Smooth muscle cell of the brain vasculature (primary cell): Measurements from ENCODE around the gene CACNA2D3.
"Not testable (repeated sequence)": the region's sequence is repeated elsewhere in the genome, so short reads cannot be mapped to it uniquely, and the experiment has no call there.

ENCODE experiments used
- DNase-seq: peaks from one replicate; pipeline ENCODE4 v3.0.0-alpha.2; 2012; ENCODE audit warnings: low read depth, low spot score

Gene CACNA2D3

DNA sequence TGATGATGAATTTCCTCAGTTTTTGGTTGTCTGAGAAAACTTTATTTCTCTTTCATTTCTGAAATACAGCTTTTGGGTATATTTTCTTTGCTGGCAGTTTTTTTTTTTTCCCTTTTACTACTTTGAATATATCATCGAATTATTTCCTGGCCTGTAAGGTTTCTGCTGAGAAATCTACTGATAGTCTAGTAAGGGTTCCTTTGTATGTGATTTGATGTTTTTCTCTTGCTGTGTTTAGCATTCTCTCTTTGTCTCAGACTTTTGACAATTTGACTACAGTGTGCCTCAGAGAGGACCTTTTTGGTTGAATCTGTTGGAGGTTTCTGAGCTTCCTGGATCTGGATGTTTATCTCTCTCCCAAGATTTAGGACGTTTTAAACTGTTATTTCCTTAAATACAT is 336.0 kb downstream of the CACNA2D3 start:
- no peak for DNase-seq

DNA sequence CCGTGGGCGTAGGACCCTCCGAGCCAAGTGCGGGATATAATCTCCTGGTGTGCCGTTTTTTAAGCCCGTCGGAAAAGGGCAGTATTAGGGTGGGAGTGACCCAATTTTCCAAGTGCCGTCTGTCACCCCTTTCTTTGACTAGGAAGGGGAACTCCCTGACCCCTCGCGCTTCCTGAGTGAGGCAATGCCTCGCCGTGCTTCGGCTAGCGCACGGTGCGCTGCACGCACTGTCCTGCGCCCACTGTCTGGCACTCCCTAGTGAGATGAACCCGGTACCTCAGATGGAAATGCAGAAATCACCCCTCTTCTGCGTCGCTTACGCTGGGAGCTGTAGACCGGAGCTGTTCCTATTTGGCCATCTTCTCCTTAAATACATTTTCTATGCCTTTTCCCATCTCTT is 342.2 kb downstream of the CACNA2D3 start:
- not testable (repeated sequence) for DNase-seq

DNA sequence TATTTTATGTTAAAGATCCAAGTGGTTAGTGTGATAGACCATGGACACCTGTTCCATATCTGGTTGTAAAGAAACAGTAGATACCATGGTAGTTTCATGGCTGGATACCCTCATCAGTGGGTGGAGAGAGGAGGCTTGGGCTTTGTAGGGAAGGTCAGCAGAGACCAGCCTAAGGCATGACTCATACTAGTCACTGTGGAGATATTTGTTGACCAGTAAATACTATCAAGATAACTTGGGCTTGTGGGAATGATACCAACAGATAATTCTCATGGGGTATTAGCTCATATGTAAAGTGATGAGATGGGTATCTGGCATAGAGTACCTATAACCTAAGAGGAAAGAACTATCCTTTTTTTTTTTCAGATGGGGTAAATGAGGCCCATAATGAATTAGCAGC is 354.5 kb downstream of the CACNA2D3 start:
- no peak for DNase-seq

DNA sequence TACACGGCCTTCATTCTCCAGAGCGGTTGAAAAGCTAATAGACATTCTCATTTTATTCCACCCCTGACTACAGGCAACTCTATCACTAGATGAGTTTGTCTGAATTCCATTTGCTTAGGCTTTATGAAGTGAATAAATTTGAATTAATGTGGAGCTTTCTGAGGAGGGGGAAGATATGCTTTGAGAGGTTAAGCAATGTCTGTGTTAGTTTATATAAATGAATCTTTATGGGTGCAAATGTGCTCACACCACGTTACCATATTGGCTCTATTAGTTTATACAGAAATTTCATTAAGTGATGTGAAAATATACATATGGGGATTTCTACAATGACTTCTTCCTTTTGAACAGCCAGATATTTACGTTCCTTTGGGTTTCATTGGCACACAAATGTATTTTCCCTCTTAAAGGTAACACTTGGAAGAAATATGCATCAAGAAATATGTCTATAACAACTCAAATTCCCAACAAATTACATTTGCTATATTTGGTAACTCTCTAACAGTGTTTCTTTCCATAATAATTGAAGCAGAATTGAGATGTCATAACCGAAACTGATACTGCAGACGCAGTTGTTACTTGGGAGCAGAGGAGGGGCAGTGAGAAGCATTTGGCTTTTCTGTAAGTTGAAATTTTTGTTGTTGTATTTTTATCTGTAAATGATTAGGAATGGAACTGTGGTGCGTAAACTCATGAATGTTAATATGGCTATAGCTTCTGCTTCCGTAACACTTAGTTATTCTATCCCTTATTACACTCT is 359.4 kb downstream of the CACNA2D3 start:
- DNase-seq = no peak

DNA sequence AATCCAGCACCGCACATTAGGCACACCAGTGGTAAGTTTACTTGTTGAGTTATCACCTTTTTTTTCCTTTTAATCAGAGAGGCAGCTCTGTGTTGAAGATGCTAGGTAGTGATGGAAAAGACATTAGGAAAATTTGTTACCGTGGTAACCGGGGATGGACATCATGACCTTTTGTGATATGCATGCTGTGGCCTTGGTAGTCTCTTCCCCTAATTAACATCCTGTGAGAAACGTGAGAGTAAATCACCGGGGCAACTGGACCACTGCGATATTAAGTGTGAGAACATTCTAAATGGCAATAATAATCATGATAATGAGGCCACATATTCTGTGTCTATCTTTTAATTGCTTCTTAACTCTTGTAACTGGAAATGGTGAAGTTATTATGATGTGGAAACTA is 362.0 kb downstream of the CACNA2D3 start:
- no peak for DNase-seq

DNA sequence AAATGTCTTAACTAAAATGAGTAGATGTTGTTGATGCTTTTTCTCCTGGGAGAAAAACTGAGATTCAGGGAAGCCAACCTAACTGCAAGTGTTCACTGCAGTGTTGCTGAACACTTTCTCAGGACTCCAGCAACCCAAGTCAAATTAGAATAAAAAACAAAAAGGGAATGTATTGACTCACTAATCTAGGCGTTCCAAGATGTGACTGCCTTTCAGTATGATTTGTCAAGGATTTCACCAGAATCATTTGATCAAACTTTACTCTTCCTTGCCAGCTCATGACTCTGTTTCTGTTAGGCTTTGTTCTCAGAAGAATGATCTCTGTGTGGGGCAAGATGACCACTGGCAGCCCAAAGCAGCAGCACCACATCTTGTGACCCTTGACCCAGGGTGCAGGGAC is 364.0 kb downstream of the CACNA2D3 start:
- no peak for DNase-seq

DNA sequence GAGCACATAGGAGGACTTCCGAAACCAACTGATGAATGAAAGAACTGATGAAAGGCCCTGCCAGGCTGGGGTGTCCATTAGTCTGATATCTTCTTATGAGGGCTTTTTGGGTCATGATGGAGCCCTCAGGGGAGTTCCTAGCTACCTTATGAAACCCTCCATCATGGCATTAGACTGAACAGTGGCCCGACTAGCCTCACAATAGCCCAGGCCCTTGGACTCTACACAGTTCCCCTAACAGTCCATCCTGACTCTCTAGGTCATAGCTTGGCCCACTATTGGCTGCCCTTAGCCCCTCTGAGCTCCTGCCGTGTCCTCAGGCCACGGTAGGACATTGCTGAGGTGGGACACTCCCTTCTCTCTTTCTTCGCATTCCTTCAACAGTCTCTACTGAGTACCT is 365.9 kb downstream of the CACNA2D3 start:
- DNase-seq = no peak

DNA sequence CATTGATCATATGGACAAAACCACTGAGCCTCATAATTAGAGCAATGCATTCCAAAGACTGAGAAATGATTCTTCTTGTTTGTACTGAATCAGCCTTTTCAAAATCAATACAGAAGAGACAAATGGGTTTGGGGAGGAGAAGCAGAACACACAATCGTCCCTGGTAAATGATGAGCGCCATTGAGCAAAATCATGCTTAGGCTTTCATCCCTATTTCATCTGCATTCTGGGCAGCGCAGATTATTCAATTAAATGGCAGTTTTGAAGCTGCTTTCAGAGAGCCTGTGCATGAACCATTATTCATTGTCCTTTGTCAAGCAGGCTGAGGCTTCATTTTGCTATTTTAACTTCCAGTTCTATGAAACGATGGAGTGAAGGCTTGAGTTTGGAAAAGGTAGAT is 371.9 kb downstream of the CACNA2D3 start:
- no peak for DNase-seq

DNA sequence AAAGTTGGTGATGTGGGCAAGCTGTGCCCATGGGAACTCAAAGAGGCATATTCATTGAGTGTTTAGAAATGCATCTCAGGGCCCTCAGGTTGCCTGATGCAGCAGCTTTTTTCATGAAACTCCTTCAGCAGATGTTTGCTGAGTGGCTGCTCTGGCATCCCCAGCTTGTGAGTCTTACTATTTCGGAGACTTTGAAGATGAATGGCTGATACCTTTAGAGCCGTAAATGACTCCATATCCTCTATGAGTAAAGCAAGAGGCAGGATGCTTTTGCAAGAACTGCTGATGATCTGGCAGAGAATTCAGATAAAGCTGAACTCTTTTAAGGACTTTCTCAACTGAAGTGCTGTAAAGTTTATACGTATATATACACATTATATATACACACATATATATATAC is 384.3 kb downstream of the CACNA2D3 start:
- DNase-seq = no peak

DNA sequence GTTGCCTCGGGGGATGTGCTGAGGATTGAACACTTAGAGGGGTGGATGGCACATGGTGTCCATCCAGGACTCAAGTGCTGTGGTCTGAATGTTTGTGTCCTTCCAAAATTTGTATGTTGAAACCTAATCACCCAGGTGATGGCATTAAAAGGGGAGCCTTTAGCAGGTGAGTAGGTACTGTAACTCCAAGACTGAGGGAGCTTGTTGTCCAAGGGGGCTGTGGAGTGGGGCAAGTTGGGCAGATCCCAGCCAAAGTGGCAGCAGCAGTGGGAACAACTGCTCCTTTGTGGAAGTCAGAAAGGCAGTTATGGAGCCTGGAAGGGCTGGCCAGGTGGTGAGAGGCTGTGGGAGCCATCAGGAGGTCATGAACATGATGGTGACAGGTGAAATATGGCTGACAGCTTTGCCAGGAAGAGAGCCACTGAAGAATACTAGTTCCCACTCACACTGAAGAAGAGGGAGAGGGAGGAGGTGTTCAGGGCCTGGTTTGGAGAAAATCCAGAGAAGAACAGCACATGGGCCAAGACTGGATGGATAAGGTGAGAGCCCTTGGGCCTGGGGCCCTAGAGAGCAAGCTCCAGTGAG is 385.6 kb downstream of the CACNA2D3 start:
- no peak for DNase-seq

DNA sequence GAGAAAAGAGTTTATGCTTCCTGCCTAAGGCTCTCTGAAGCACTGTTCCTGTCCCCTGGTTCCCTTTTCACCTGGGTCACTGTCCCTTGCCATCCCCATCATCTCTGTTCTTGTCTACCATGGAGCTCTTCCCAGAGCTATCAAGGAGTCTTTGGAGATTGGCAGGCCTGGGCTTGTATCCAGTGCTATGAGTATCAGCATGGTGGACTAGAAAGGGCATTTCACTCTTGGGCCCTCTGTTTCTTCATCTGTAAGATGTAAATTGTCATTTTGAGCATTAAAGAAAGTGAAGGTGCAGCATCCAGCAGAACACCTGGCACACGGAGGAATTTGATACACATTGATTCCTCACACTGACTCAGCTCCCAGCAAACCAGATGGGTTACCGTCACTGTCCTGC is 388.2 kb downstream of the CACNA2D3 start:
- no peak for DNase-seq

DNA sequence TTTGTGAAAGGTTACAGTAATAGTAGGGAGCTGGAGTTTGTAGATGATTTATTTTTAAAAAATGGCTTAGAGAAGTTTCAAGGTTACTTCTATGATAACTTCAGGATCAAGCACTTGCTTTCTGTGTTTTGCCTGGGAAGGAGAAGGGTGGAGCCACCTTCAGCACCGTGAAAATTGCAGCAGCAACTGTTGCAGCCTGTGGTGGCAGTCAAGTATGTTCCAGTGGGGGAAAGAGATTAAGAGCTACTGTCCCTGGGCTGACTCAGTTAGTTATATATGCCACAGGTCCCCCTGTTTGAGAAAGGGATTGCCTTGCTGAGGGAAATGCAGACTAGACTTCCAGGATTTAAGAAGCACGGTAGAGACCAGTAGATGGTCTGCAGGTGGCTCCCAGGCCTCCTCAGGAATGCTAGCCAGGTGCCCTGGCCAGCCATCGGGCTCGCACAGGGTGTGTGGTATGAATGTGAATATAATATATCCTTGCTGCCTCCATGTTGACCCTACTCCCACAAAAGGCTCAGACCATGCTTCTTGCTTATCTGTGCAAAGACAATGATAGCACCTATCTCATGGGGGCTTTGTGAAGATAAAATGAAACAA is 389.5 kb downstream of the CACNA2D3 start:
- DNase-seq = no peak

DNA sequence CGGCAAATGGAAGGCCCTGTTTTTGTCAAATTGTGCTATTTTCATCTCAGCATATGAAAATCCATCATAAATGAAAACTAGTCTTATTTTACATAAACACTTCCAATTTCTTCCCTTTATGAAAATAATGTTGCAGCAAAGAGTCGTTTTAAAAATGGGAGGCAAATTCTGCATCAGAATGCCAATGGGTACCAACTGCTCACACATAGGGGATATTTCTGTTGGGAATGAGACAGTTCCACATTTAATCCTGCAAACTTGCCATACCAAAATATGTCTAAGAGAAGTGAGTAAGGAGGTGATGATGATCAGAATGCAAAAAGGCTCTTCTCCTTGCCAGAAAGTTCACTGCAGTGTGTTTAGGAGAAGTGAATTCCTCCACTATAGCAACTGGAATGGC is 391.7 kb downstream of the CACNA2D3 start:
- no peak for DNase-seq

DNA sequence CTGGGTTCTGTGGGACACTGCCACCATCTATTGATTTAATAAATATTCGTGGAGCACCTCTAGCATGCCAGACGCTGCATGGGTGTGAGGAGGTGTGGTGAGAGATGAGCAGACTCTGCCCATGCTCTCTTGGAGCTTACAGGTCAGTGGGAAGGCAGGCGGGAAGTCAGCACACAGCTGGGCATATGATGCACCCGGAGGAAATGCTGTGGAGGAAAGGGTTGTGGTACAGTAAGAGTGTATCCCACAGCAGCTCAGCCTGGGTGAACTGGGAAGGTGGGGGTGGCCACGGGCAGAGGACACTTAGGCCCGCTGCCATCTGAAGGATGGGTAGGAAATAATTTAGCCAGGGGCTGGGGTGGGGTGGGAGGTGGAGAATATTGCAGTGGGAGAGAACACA is 392.1 kb downstream of the CACNA2D3 start:
- DNase-seq = no peak

DNA sequence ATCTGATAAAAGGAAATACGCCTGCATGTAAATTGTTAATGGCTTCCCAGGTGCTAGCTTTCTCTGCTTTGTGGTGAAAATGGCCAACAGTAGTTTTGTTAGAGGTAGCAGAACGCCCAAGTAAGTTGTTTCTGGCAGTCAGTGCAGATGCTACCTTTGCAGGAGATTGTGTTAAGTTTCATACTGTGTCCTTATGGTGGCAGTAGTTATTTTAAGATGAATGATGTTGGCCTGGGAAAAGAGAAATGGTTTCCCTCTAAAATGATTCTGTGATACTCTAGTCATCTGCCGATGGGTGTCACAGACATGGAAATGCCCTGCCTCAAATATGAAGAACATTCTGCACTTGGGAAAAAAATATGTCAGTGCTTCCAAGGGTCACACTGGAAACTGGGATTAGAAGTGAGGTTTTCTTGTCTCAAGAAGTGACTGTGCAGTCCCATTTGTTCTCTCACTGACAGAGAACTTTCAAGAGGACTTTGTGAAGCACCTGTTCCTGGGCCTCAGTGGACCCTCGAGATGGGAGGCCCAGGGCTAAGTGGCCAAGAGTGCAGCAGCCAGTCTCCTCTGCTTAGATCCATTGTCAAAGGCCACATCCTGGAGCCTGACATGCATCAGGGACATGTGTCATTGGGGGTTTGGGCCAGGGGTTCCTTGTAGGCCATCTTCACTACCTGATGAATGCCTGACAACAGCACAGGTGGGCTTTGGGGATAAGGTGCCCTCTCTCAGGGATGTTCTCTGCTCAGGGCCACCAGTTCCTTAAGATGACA is 393.3 kb downstream of the CACNA2D3 start:
- DNase-seq = no peak

DNA sequence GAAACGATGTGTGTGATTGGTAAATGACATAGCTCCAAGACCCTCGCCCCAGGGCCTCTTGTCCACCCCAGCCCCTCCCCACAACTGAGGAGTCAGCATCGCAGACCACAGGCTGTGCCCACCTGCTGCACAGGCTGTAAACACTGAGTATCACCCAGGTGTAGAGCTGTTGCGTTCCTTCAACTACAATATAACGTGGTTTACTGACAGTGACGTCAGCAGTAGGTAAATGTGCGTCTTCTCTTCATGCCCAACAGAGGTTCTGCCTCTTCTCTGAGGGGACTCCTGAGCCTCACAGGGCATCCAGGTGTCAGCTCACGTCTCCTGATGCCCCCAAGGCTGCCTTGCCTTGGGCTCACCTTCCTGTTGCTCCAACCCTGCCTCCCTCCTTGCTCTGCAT is 395.1 kb downstream of the CACNA2D3 start:
- DNase-seq = no peak

DNA sequence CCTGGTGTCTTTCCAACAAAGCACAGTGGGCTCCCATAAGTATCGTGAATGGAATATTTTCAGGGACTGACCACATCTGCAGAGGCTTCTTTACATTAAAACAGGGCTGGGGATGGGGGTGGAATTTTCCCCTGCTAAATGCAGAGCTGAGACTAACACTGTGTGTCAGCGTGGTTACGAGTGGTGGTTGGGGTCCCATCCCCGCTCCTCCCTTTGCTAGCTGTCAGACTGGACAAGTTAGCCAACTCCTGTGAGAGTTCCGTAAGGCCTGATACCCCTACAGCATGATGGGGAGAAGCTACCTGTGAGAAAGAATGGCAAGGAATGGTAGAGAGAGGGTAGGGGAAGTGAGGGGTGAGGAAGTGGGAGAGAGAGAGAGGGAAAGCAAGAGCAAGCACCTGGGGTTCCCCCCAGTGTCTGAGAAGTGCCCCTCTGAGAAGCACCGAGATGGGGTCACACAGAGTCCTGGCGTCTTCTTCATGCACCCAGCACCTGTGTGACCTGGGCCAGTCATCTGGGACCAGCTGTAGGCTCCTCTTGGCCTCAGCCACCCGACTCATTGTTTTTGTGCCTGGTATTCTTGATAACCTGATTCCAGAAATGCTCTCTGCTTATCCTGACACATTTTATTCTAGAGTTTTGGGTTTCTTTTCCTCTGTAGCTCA is 395.8 kb downstream of the CACNA2D3 start:
- no peak for DNase-seq

DNA sequence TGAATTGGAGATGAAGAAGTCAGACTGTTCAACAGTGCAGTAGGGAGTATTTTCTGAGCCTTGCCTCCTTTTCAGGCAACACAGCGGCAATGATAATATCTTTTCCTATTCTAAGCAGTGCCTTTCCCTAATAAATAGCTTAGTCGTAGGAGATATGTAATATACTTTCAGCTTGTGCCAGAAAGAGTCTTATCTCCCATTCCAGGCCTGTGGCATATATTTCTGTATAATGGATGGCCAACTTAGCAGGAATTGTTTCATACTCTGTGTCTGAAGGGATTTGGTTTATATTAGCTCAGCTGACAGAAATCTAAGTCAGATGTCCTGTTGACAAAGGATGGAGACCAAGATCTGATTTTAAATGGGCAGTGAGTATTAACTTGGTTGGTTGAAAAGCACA is 397.1 kb downstream of the CACNA2D3 start:
- DNase-seq = no peak

DNA sequence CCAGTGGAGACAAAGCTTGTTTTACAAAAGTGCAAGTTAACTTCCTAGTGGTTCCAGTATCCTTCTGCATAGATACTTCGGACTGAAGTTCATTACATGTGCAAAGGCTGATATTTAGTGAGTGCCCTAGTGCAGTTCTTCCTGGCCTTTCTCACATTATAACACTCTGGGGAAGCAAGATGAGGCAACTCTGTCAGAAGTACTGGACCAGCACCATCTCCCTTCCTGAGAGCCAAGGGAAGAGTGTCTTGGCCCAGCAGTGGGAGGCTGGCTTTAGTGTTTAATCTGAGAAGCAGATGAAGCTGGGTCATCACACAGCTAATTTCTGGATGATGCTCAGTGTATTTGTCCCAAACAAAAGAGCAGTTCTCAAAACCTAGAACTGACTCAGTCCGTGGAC is 397.7 kb downstream of the CACNA2D3 start:
- no peak for DNase-seq

DNA sequence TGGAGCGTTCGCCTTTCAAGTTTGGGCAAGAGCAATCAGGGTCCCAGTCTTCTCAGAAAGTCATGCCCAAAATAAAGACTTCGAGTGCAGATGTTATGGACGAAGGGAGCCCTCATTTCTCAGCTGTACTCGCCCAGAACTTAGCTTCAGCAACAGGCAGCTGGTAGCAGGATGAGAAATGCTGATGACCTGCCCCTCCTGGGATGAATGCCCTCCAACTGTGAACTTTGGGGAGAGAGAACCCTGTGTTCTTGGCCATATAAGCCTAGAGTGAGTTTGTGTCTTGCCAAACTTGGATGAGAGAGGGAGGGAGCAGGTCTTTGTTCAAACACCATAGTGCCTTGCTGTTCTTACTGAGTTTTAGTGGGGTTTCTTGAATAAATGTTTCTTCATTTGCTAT is 405.2 kb downstream of the CACNA2D3 start:
- no peak for DNase-seq

DNA sequence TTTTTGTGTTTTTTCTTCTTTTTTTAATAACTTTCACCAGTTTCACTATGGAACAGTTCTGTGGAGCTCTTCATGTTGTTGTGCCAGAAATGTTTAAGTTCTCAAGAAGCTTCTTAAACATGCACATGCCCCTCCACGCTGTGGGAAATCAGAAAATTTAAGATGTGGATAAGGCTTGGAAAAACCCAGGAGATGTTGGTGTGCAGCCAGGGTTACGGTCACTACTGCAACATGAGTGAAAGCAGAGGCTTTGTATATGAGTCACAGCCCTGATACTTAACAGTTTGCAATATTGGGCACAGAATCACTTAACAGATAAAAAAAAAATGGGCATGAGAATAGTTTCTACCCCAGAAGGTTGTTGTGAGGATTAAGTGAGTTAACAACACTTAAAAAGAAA is 405.6 kb downstream of the CACNA2D3 start:
- no peak for DNase-seq

DNA sequence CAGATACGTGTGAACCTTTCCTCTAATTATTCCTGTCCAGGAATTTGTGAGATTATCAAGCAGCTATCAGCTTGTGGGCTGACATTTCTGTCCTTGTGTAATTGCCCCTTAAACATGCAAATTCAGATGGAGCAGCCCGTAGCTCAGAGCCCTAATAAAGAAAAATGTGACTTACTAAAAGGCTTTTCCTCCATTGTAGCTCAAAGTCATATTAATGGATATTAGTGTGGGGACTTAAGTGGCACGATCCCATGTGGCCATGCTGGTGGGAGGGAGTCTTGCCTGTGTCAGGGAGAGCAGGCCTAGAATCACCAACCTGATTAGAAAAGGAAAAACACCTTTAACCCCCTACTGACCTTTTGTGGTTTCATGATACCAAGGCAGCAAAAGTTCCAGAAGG is 406.3 kb downstream of the CACNA2D3 start:
- no peak for DNase-seq
